Parathyroid adenoma (tissue), 2 donors: ENCODE measurements around the gene SCFD2.

ENCODE experiments used
- H2AFZ ChIP-seq: fragments of 300-600 bp; sonication (generic); one replicate; pipeline ENCODE4 v1.7.0; 2017; ENCODE audit warnings: antibody characterized with exemption, mild to moderate bottlenecking
- H3K27ac ChIP-seq: fragments of 300-600 bp; sonication (generic); one replicate; pipeline ENCODE4 v1.7.0; 2017
- H3K27me3 ChIP-seq: fragments of 300-600 bp; sonication (generic); one replicate; pipeline ENCODE4 v1.7.0; 2017; ENCODE audit warnings: low read length; ENCODE audit not compliant: control insufficient read depth, insufficient read depth
- H3K36me3 ChIP-seq: fragments of 300-600 bp; sonication (generic); one replicate; pipeline ENCODE4 v1.7.0; 2017; ENCODE audit warnings: low read length; ENCODE audit not compliant: control insufficient read depth, insufficient read depth
- H3K4me1 ChIP-seq: fragments of 300-600 bp; sonication (generic); one replicate; pipeline ENCODE4 v1.7.0; 2017; ENCODE audit warnings: control low read depth
- H3K4me2 ChIP-seq: fragments of 300-600 bp; sonication (generic); one replicate; pipeline ENCODE4 v1.7.0; 2017; ENCODE audit warnings: low read length
- H3K4me3 ChIP-seq: fragments of 300-600 bp; sonication (generic); one replicate; pipeline ENCODE4 v1.7.0; 2017; ENCODE audit warnings: low read depth, low read length
- H3K79me2 ChIP-seq: fragments of 300-600 bp; sonication (generic); one replicate; pipeline ENCODE4 v1.7.0; 2017; ENCODE audit warnings: control low read depth
- H3K9ac ChIP-seq: fragments of 300-600 bp; sonication (generic); one replicate; pipeline ENCODE4 v1.7.0; 2017; ENCODE audit warnings: mild to moderate bottlenecking
- H3K9me3 ChIP-seq: fragments of 300-600 bp; sonication (generic); one replicate; pipeline ENCODE4 v1.7.0; 2017; ENCODE audit warnings: low read length; ENCODE audit not compliant: control insufficient read depth
- TF ChIP-seq, protein P1 (sequence below): fragments of 300-600 bp; sonication (generic); IDR thresholded peaks from one replicate; pipeline ENCODE4 v1.7.0; 2017; ENCODE audit warnings: antibody characterized with exemption, mild to moderate bottlenecking
- donor health status: primary hyperparathyroidism.

SCFD2 gene

GRCh38 chr4:53169695-53170617 is 195.9 kb downstream of the SCFD2 start:
- H3K27ac ChIP-seq: no peak overlapping the region
- no peaks in the 10 kb centered on the region for H3K27me3 ChIP-seq
- no peaks in the 10 kb centered on the region for H3K36me3 ChIP-seq
- H3K9ac ChIP-seq: no peak overlapping the region
- no peak overlapping the region for H3K4me3 ChIP-seq
- no peaks in the 10 kb centered on the region for H3K79me2 ChIP-seq
- H3K9me3 ChIP-seq: no peaks in the 10 kb centered on the region
- TF ChIP-seq, protein P1, sequence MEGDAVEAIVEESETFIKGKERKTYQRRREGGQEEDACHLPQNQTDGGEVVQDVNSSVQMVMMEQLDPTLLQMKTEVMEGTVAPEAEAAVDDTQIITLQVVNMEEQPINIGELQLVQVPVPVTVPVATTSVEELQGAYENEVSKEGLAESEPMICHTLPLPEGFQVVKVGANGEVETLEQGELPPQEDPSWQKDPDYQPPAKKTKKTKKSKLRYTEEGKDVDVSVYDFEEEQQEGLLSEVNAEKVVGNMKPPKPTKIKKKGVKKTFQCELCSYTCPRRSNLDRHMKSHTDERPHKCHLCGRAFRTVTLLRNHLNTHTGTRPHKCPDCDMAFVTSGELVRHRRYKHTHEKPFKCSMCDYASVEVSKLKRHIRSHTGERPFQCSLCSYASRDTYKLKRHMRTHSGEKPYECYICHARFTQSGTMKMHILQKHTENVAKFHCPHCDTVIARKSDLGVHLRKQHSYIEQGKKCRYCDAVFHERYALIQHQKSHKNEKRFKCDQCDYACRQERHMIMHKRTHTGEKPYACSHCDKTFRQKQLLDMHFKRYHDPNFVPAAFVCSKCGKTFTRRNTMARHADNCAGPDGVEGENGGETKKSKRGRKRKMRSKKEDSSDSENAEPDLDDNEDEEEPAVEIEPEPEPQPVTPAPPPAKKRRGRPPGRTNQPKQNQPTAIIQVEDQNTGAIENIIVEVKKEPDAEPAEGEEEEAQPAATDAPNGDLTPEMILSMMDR: no peak
- H2AFZ ChIP-seq: no peak overlapping the region
- H3K4me1 ChIP-seq: no peaks in the 10 kb centered on the region
- no peak overlapping the region for H3K4me2 ChIP-seq

GRCh38 chr4:53168228-53168627 is 197.6 kb downstream of the SCFD2 start:
- Histone ChIP-seq H3K9ac (no peak overlapping the region), H3K27ac (no peak overlapping the region), H3K36me3 (no peaks in the 10 kb centered on the region), H3K4me3 (no peak overlapping the region), H3K27me3 (no peaks in the 10 kb centered on the region), H3K4me1 (no peaks in the 10 kb centered on the region), H3K9me3 (no peaks in the 10 kb centered on the region), H3K79me2 (no peaks in the 10 kb centered on the region), H3K4me2 (no peak overlapping the region), H2AFZ (no peak overlapping the region)
- TF ChIP-seq, protein P1: no peak

DNA sequence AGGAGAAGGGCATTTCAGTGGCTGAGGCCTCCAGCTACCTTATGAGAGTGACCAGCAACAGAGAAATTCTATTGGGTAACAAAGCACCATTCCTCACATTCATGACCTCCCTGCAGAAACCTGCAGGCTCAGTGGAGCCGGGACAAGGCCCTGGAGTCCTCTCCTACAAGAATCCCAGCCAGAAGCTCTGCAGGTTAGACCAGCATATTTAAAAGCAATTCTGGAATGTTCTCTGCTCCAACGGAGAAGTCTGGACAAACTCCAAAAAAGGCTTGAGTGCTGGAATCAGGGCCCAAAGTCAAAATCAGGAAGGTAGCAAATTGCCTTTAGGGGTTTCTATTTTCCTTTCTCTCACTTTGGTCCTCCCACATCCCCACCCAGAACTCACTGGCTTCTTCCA is 202.9 kb downstream of the SCFD2 start:
- Histone ChIP-seq H3K27ac (no peak overlapping the region), H3K36me3 (no peaks in the 10 kb centered on the region), H3K4me3 (no peak overlapping the region), H3K9me3 (no peaks in the 10 kb centered on the region), H3K4me1 (no peaks in the 10 kb centered on the region), H3K79me2 (no peaks in the 10 kb centered on the region), H3K9ac (no peak overlapping the region), H3K4me2 (no peak overlapping the region), H3K27me3 (no peaks in the 10 kb centered on the region), H2AFZ (no peak overlapping the region)
- TF ChIP-seq, protein P1: no peak

- Histone ChIP-seq H3K9me3 (no peaks in the 10 kb centered on the region), H3K9ac (no peak overlapping the region), H3K36me3 (no peaks in the 10 kb centered on the region), H3K27me3 (no peaks in the 10 kb centered on the region), H3K4me2 (no peak overlapping the region), H3K27ac (no peak overlapping the region), H2AFZ (no peak overlapping the region), H3K79me2 (no peaks in the 10 kb centered on the region), H3K4me1 (no peaks in the 10 kb centered on the region), H3K4me3 (no peak overlapping the region)
- TF ChIP-seq, protein P1: no peak
Observed at GRCh38 chr4:53161787-53162433, 204.0 kb downstream of the SCFD2 start.
